ENCODE results near the gene TNFRSF21. TPM values are rescaled to one million over a fixed set of nuclear protein-coding genes. Genes with fewer than 3 reads are reported as not detected.

TNFRSF21 gene
- total RNA-seq (2021) (172 and 219 TPM in 2 replicates), Bru-seq, nascent RNA (percentile 99 among the genes with signal in this experiment), BruChase-seq, experiment 1, labeled RNA remaining after a 2-hour chase (percentile 97 among the genes with signal in this experiment), BruChase-seq, experiment 2, labeled RNA remaining after a 6-hour chase (percentile 96 among the genes with signal in this experiment)
- long read RNA-seq, transcript TNFRSF21-201 (6 exons, 3,595 nt): major isoform, 192 of 236 reads
- long read RNA-seq, partial matches to known transcripts: 30 of 236 reads
- long read RNA-seq, other reads (novel, unspliced or antisense): 14 of 236 reads

- Histone ChIP-seq H2AFZ (peak within 1 kb of the TSS; percentile 86), H3K4me1 (replicated peaks; ENCODE audit: insufficient read depth) (peaks cover 32% of the 10 kb centered on the region), H3K27ac (peak within 1 kb of the TSS; percentile 90), H3K4me3 (peak within 1 kb of the TSS; percentile 91), H4K20me1 (ENCODE audit: insufficient read depth) (peaks cover 43% of the 10 kb centered on the region), H3K9me2 (ENCODE audit: insufficient read depth) (no peaks in the 10 kb centered on the region), H3K79me2 (ENCODE audit: low read depth) (peaks cover 61% of the 10 kb centered on the region), H3K9me3 (ENCODE audit: insufficient read depth, low read depth) (peaks cover 7% of the 10 kb centered on the region; the same call in 1 of the 2 replicates), H3K36me3 (ENCODE audit: low read depth) (peaks cover 41% of the 10 kb centered on the region), H3F3A (ENCODE audit: insufficient read depth, low read depth) (peaks cover 16% of the 10 kb centered on the region; the same call in 1 of the 2 replicates), H3K27me3 (ENCODE audit: insufficient read depth, low read depth) (no peaks in the 10 kb centered on the region), H3K4me2 (peak within 1 kb of the TSS; percentile 100)
- peak; percentile 85 to 95 for DNase-seq
- ChIA-PET POLR2A (ENCODE audit: unreplicated experiment) (interaction anchor here (0.6 to 1.4 kb wide), 4 partner anchors 19 to 1895 kb away, joined by 4 to 9 read pairs (median 6); partner anchors contain the start of gene ADGRF1), CTCF (interaction anchor here (0.5 to 0.6 kb wide), 2 partner anchors 191 to 296 kb away, joined by 3 to 8 read pairs; no protein-coding TSS in a partner anchor)
- TF ChIP-seq CTCF (conservative IDR thresholded peaks at IDR 0.05) (peak; percentile 87), EZH2 (IDR thresholded peaks at IDR 0.05; ENCODE audit: low read depth) (no peak)
- intact Hi-C loops (cut with micrococcal nuclease; ENCODE audit: unreplicated experiment): loop anchor here (1.0 to 10.0 kb wide), 10 partner anchors 67 to 895 kb away; no protein-coding TSS in a partner anchor
- BruUV-seq (replicated peaks): TSS peak; percentile 25
Observed at GRCh38 chr6:47309291-47310130, at the start of gene TNFRSF21. Gene TNFRSF21, minus strand, starts transcription at chr6:47309905. Its CDS starts 394 bp downstream, at chr6:47309511.

GRCh38 chr6:47358440-47359225, 48.9 kb upstream of the TNFRSF21 start:
- BruUV-seq (replicated peaks): no TSS peak
- Histone ChIP-seq H3K4me1 (replicated peaks; ENCODE audit: insufficient read depth) (no peaks in the 10 kb centered on the region), H2AFZ (no peak overlapping the region), H3K36me3 (ENCODE audit: low read depth) (no peaks in the 10 kb centered on the region), H3K4me2 (no peak overlapping the region), H3K79me2 (ENCODE audit: low read depth) (no peaks in the 10 kb centered on the region), H3K4me3 (no peak overlapping the region), H3K9me3 (ENCODE audit: insufficient read depth, low read depth) (0 out of 2 replicates have a peak, but pooled peaks cover 3% of the 10 kb centered on the region), H4K20me1 (ENCODE audit: insufficient read depth) (no peaks in the 10 kb centered on the region), H3K27me3 (ENCODE audit: insufficient read depth, low read depth) (no peaks in the 10 kb centered on the region), H3K27ac (no peak overlapping the region), H3K9me2 (ENCODE audit: insufficient read depth) (no peaks in the 10 kb centered on the region), H3F3A (ENCODE audit: insufficient read depth, low read depth) (no peaks in the 10 kb centered on the region; the same call in 1 of the 2 replicates)
- DNase-seq: no peak
- ChIA-PET POLR2A (ENCODE audit: unreplicated experiment) (no interaction called here), CTCF (no interaction called here)
- TF ChIP-seq EZH2 (IDR thresholded peaks at IDR 0.05; ENCODE audit: low read depth): no peak
- TF ChIP-seq CTCF (conservative IDR thresholded peaks at IDR 0.05): no peak
- intact Hi-C loops (cut with micrococcal nuclease; ENCODE audit: unreplicated experiment): no loop called here

GRCh38 chr6:47357827-47358226, 48.1 kb upstream of the TNFRSF21 start:
- H3K27me3 ChIP-seq (ENCODE audit: insufficient read depth, low read depth): no peaks in the 10 kb centered on the region
- no peaks in the 10 kb centered on the region for H4K20me1 ChIP-seq (ENCODE audit: insufficient read depth)
- H2AFZ ChIP-seq: 0 out of 2 replicates have a peak overlapping the region, but pooled peaks have one; percentile 49
- no peaks in the 10 kb centered on the region for H3K36me3 ChIP-seq (ENCODE audit: low read depth)
- ChIA-PET CTCF (no interaction called here), POLR2A (ENCODE audit: unreplicated experiment) (no interaction called here)
- H3K9me2 ChIP-seq (ENCODE audit: insufficient read depth): no peaks in the 10 kb centered on the region
- DNase-seq: no peak
- H3K27ac ChIP-seq: no peak overlapping the region
- TF ChIP-seq EZH2 (IDR thresholded peaks at IDR 0.05; ENCODE audit: low read depth): no peak
- TF ChIP-seq CTCF (conservative IDR thresholded peaks at IDR 0.05): no peak
- H3K9me3 ChIP-seq (ENCODE audit: insufficient read depth, low read depth): no peaks in the 10 kb centered on the region
- no TSS peak for BruUV-seq (replicated peaks)
- H3K79me2 ChIP-seq (ENCODE audit: low read depth): no peaks in the 10 kb centered on the region
- intact Hi-C loops (cut with micrococcal nuclease; ENCODE audit: unreplicated experiment): no loop called here
- no peaks in the 10 kb centered on the region; the same call in 1 of the 2 replicates for H3F3A ChIP-seq (ENCODE audit: insufficient read depth, low read depth)
- no peak overlapping the region for H3K4me2 ChIP-seq
- no peak overlapping the region for H3K4me3 ChIP-seq
- no peaks in the 10 kb centered on the region for H3K4me1 ChIP-seq (replicated peaks; ENCODE audit: insufficient read depth)
